Limb (tissue), 2 donors: ENCODE results near the gene ASCC1.

Experiments
- DNase-seq, 2 donors: peaks; one replicate each; pipeline ENCODE4 v3.0.0-alpha.2; 2016; ENCODE audit errors: extremely low spot score in 2 of 2

The ASCC1 gene

GRCh38 chr10:72049969-72050781 lies 165.9 kb downstream of the ASCC1 start:
- no peak for DNase-seq

- no peak for DNase-seq
Measured at GRCh38 chr10:72049472-72049871, 166.6 kb downstream of the ASCC1 start.

DNA sequence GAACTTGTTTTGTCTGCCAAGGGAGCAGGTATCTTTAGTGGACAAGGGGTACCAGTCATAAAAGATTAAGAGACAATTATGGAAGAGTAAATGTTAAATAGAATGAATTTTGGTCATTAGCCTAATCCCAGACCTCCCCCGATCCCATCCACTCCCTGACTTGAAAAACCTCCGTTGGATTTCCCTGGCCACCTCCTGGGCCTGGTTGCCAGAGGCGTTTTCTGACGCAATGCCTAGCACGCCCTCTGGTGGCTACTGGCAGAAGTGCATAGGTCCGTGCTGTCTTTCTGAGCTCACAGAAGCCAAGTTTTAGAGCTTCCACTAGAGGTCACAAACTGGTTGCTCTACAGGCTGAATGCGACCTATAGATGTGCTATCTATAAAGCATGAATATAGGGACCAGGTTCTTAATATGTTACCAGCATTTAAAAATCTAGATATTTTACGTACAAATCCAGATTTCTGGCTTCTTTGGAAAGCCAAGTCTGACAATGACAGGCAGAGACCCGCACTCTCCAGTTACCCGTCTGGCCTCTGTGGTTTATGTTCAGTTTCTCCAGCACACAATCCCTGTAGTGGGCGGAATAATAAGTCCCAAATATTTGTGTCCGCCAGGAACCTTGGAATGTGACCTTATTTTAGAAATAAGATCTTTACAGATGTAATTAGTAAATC lies 167.5 kb downstream of the ASCC1 start:
- peak; percentile 92 to 95 for DNase-seq
